GM21619 (cell line): ENCODE data around the gene KRTAP10-7.
"Not testable (repeated sequence)": the region's sequence is repeated elsewhere in the genome, so short reads cannot be mapped to it uniquely, and the experiment has no call there.

Experiments
- ATAC-seq: cut with Tn5 transposase; IDR thresholded peaks from one replicate; pipeline ENCODE4 v1.9.1; 2021; ENCODE audit not compliant: unreplicated experiment

KRTAP10-7 gene

GRCh38 chr21:44610157-44610843 is 9.9 kb downstream of the KRTAP10-7 start:
- ATAC-seq: not testable (repeated sequence)

- ATAC-seq: no peak
Observed at GRCh38 chr21:44611551-44611950, 11.2 kb downstream of the KRTAP10-7 start.

DNA sequence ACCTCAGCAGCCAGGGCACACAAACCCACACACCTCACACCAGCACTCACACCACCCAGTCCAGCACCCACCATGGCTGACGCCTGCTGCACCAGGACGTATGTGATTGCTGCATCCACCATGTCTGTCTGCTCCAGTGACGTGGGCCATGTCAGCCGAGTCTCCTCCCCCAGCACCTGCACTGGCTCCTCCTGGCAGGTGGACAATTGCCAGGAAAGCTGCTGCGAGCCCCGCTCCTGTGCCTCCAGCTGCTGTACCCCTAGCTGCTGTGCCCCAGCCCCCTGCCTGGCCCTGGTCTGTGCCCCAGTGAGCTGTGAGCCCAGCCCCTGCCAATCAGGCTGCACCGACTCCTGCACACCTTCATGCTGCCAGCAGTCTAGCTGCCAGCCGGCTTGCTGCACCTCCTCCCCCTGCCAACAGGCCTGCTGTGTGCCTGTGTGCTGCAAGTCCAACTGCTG is 11.7 kb downstream of the KRTAP10-7 start, which contains the start of gene KRTAP10-8:
Gene KRTAP10-8 (plus strand): TSS at position 51 of the 458 bp plus-strand sequence. CDS start 22 bp downstream, at position 73.
- no peak for ATAC-seq

GRCh38 chr21:44612669-44613229 is 12.4 kb downstream of the KRTAP10-7 start:
- no peak for ATAC-seq

- no peak for ATAC-seq
Observed at GRCh38 chr21:44613386-44614155, 13.2 kb downstream of the KRTAP10-7 start.

GRCh38 chr21:44614161-44614631 is 13.8 kb downstream of the KRTAP10-7 start:
- no peak for ATAC-seq

DNA sequence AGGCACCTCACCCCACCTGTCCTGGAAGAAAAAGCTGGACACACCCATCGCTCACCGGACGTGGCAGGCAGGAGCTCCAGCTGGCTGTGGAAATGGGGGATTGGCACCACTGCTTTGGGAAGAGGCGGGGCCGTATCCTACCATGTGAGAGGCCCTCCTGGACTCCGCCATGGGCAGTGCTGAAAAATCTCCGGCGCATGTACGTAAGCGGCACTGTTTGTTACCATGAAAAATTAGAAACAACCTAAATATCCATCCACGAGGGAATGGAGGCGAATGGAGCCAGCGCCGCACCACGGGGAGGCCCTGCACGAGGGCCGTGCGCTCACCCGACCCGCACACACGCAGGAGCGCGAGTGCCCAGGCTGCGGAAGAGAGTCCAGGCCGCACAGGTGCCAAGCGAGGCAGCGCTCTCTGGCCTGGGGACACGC is 14.6 kb downstream of the KRTAP10-7 start:
- ATAC-seq: no peak

DNA sequence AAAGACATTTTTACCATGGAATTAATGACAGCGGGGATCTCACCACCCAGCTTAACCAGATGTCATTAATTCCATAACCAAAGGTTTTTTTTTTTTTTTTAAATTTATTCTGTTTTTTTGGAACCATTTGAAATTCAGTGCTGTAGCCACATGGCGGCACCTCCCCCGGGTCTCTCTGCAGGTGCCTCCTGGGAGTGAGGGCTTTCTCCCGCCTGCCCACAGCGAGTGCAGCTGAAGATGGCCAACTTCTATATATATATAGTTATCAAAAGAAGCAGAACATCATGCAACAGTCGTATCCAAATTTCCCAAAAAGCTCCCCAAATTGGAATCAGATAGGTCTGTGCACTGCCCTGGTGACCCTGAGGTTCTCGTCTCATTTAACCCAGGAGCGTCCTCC is 15.1 kb downstream of the KRTAP10-7 start:
- ATAC-seq: no peak

DNA sequence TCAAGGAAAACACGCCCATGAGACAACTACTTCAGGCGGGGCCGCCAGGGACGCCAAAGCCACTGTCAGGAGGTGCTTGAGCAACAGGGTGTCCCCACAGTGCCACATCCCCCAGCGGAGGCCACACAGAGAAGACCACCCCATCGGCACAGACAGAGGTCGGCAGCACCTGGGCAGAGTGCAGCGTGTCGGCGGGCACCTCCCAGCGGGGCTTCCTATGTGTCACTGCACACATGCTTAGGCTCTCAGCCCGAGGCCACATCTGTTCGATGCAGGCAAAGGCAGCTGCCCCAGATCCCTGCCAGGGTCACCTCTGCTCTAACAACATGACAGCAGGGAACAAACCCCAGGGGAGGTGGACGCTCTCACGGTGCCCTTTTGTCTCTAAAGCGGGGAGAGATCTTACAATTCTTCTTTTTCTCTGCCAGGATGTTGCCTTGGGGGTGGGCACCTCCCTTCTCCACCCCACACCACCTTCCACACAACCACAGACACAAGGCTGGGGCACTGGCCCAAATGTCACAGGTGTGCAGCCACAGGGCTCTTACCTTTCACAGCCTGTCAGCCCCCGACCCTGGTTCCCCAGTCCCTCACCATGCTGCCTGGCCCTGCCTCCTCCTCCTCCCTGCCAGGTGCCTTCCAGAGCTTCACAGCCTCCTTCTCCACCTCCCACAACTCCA is 15.7 kb downstream of the KRTAP10-7 start:
- ATAC-seq: no peak

DNA sequence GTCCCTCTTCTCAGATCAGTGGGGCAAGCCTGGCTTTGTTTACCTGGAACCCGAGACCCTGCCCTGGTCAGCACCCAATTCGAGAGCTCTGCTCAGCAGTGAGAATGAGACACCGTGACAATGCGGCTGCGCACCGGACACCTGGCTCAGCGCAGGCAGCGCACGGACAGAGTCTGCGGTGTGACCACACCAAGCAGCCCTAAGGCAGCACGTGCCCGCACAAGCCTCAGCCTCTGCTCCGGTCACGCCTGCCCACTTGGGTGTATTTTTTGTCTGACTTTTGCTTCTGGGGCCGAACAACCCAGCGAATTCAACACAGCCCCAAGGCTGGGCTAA is 16.2 kb downstream of the KRTAP10-7 start:
- ATAC-seq: no peak

GRCh38 chr21:44617071-44617501 is 16.7 kb downstream of the KRTAP10-7 start:
- no peak for ATAC-seq

GRCh38 chr21:44618504-44618903 is 18.1 kb downstream of the KRTAP10-7 start:
- no peak for ATAC-seq

GRCh38 chr21:44618909-44619308 is 18.5 kb downstream of the KRTAP10-7 start:
- no peak for ATAC-seq

GRCh38 chr21:44619886-44620285 is 19.5 kb downstream of the KRTAP10-7 start:
- no peak for ATAC-seq

GRCh38 chr21:44623575-44623974 is 23.2 kb downstream of the KRTAP10-7 start:
- no peak for ATAC-seq

DNA sequence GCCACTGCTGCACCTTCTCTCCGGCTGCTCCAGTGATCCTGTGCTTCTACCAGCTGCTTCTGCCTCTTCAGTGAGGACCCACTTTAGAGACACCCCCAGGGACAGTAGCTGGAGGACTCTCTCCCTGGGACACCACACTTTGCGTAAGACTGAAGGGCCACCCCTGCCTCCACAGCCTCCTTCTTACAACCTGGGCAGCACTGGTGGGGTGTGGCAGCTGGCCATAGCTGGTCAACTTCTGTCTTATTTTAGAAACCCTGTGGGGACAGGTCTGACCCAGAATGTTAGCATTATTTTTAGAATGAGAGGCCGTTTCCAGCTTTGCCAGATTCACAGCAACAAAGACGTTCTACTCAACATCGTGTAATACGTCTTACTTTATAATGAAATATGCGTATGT is 25.4 kb downstream of the KRTAP10-7 start:
- no peak for ATAC-seq

DNA sequence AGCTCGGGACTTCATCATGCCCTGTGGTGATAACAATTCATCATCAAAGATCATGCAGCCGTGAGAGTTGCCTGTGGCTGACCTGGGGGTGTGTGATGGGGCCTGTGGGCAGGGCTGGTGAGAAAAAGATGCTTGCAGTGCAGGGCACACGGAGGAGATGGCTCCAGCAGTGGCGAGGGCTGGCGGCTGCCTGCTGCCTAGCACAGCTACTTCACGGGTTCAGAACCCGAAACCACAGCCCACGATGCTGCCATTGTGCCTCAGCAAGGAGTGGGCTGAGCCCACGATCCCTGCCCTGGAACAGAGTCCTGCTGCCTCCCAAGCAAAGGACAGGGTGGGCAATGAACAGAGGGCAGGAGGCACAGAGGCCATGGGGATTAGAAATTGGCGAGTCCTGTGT is 25.9 kb downstream of the KRTAP10-7 start:
- no peak for ATAC-seq

- ATAC-seq: no peak
Observed at GRCh38 chr21:44626673-44627143, 26.3 kb downstream of the KRTAP10-7 start, which contains the start of gene KRTAP10-9. TSS of gene KRTAP10-9 (plus strand) at chr21:44627093. CDS start at chr21:44627172, 79 bp downstream.

DNA sequence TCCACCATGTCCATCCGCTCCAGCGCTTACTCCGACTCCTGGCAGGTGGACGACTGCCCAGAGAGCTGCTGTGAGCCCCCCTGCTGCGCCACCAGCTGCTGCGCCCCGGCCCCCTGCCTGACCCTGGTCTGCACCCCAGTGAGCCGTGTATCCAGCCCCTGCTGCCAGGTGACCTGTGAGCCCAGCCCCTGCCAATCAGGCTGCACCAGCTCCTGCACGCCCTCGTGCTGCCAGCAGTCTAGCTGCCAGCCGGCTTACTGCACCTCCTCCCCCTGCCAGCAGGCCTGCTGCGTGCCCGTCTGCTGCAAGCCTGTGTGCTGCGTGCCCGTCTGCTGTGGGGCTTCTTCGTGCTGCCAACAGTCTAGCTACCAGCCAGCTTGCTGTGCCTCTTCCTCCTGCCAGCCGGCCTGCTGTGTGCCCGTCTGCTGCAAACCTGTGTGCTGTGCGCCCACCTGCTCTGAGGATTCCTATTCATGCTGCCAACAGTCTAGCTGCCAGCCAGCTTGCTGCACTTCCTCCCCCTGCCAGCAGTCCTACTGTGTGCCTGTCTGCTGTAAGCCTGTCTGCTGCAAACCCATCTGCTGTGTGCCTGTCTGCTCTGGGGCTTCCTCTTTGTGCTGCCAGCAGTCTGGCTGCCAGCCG is 26.9 kb downstream of the KRTAP10-7 start:
- not testable (repeated sequence) for ATAC-seq

DNA sequence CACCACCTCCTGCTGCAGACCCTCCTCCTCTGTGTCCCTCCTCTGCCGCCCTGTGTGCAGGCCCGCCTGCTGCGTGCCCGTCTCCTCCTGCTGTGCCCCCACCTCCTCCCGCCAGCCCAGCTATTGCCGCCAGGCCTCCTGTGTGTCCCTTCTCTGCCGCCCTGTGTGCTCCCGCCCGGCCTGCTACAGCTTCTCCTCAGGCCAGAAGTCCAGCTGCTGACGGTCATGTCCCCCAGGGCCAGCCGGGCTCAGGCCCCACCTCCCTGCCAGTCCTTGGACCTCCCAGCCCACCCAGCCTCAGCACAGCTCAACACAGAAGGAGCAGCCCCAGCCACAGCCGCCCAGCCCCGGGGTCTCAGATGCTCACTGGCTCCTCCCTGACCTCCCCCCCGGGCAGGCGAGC is 27.4 kb downstream of the KRTAP10-7 start:
- ATAC-seq: not testable (repeated sequence)
